DND-41 (cell line): ENCODE measurements around the gene TAGAP.
A peak's percentile ranks its signal among the peaks of the same experiment; 100 is the strongest.

Experiments used
- ATAC-seq: fragments of 200-7000 bp; cut with Tn5 transposase; 3 replicates; pipeline ENCODE4 v1.9.1; 2021; ENCODE audit warnings: low read depth; ENCODE audit not compliant: insufficient read depth
- DNase-seq: peaks from one replicate; pipeline ENCODE4 v3.0.0-alpha.2; 2020
- H2AFZ ChIP-seq: 2 replicates; pipeline ENCODE4 v1.6.0; 2012; ENCODE audit warnings: low read depth, low read length
- H3K27ac ChIP-seq: 2 replicates; pipeline ENCODE4 v1.5.1; 2012; ENCODE audit warnings: low read length, inconsistent platforms
- H3K27me3 ChIP-seq: fragments of 200-600 bp; sonication (generic); 2 replicates; pipeline ENCODE4 v1.6.0; 2012; ENCODE audit warnings: low read length, mild to moderate bottlenecking, inconsistent platforms; ENCODE audit not compliant: insufficient read depth, poor library complexity
- H3K36me3 ChIP-seq: 2 replicates; pipeline ENCODE4 v1.5.1; 2012; ENCODE audit warnings: low read length, inconsistent platforms; ENCODE audit not compliant: insufficient read depth
- H3K4me1 ChIP-seq: 2 replicates; pipeline ENCODE4 v1.5.1; 2012; ENCODE audit warnings: mild to moderate bottlenecking, low read length; ENCODE audit not compliant: insufficient read depth
- H3K4me2 ChIP-seq: 2 replicates; pipeline ENCODE4 v1.6.0; 2012; ENCODE audit warnings: mild to moderate bottlenecking, moderate library complexity, low read length, inconsistent platforms; ENCODE audit not compliant: insufficient read depth
- H3K4me3 ChIP-seq, 2 experiments: fragments of 200-600 bp in 1 of 2; shearing (Covaris generic) in 1 of 2; 2 replicates each; pipeline ENCODE4 v1.5.1; 2012 to 2016; ENCODE audit warnings: inconsistent platforms in 2 of 2, low read length in 2 of 2, mild to moderate bottlenecking in 2 of 2, low read depth in 1 of 2, moderate library complexity in 1 of 2
- H3K79me2 ChIP-seq: 2 replicates; pipeline ENCODE4 v1.6.0; 2012; ENCODE audit warnings: low read length, inconsistent platforms; ENCODE audit not compliant: insufficient read depth
- H3K9ac ChIP-seq: 2 replicates; pipeline ENCODE4 v1.6.0; 2012; ENCODE audit warnings: low read depth, mild to moderate bottlenecking, inconsistent platforms, low read length, moderate library complexity
- H3K9me3 ChIP-seq: 2 replicates; pipeline ENCODE4 v1.5.1; 2012; ENCODE audit warnings: low read length, moderate library complexity, mild to moderate bottlenecking, inconsistent platforms; ENCODE audit not compliant: insufficient read depth, severe bottlenecking
- H4K20me1 ChIP-seq: 2 replicates; pipeline ENCODE4 v1.6.0; 2012; ENCODE audit warnings: low read length; ENCODE audit not compliant: insufficient read depth
- CTCF ChIP-seq: IDR thresholded peaks from 2 replicates; pipeline ENCODE4 v1.5.1; 2012; ENCODE audit warnings: borderline replicate concordance, low read length, moderate library complexity, mild to moderate bottlenecking; ENCODE audit not compliant: poor library complexity, severe bottlenecking; ENCODE audit errors: extremely low read depth
- EZH2 ChIP-seq: IDR thresholded peaks from 3 replicates; pipeline ENCODE4 v1.6.1; 2012; ENCODE audit warnings: borderline replicate concordance, low read depth, mild to moderate bottlenecking, moderate library complexity, low read length, inconsistent platforms; ENCODE audit not compliant: severe bottlenecking

Gene TAGAP

GRCh38 chr6:159044899-159045727 lies at the start of gene TAGAP:
Gene TAGAP, minus strand, starts transcription at chr6:159044991. Its CDS starts 845 bp downstream, at chr6:159044146.
- Histone ChIP-seq H3K4me3 (peak within 1 kb of the TSS; percentile 41 to 65), H2AFZ (peak within 1 kb of the TSS; percentile 67), H3K4me1 (peaks cover 41% of the 10 kb centered on the region)

GRCh38 chr6:159093609-159094443 lies 49.0 kb upstream of the TAGAP start:
- Histone ChIP-seq H3K27me3 (no peaks in the 10 kb centered on the region), H3K9ac (no peak overlapping the region), H3K4me1 (peaks cover 3% of the 10 kb centered on the region; the same call in 1 of the 2 replicates), H2AFZ (no peak overlapping the region), H3K4me2 (no peak overlapping the region), H3K79me2 (no peaks in the 10 kb centered on the region), H3K36me3 (no peaks in the 10 kb centered on the region), H3K9me3 (no peaks in the 10 kb centered on the region), H3K4me3 (no peak overlapping the region), H3K27ac (no peak overlapping the region), H4K20me1 (no peaks in the 10 kb centered on the region)
- ATAC-seq (no peak), DNase-seq (no peak)
- TF ChIP-seq CTCF = no peak
- TF ChIP-seq EZH2 = no peak

More at GRCh38 chr6:159044899-159045727, at the start of gene TAGAP:
- Histone ChIP-seq H3K79me2 (no peaks in the 10 kb centered on the region), H3K4me2 (peak within 1 kb of the TSS; percentile 69), H3K36me3 (peaks cover 28% of the 10 kb centered on the region), H3K27me3 (no peaks in the 10 kb centered on the region), H3K9me3 (no peaks in the 10 kb centered on the region), H3K27ac (peak within 1 kb of the TSS; percentile 80), H3K9ac (peak within 1 kb of the TSS; percentile 60), H4K20me1 (no peaks in the 10 kb centered on the region)
- ATAC-seq (peak; percentile 87), DNase-seq (peak; percentile 87)
- TF ChIP-seq EZH2 (no peak), CTCF (no peak)

GRCh38 chr6:159092631-159093030 lies 47.8 kb upstream of the TAGAP start:
- Histone ChIP-seq H3K27ac (no peak overlapping the region), H3K9ac (no peak overlapping the region), H3K36me3 (no peaks in the 10 kb centered on the region), H3K79me2 (no peaks in the 10 kb centered on the region), H3K4me1 (peaks cover 3% of the 10 kb centered on the region; the same call in 1 of the 2 replicates), H3K27me3 (no peaks in the 10 kb centered on the region), H2AFZ (no peak overlapping the region), H3K4me3 (no peak overlapping the region), H3K9me3 (no peaks in the 10 kb centered on the region), H4K20me1 (no peaks in the 10 kb centered on the region), H3K4me2 (no peak overlapping the region)
- no peak for ATAC-seq
- TF ChIP-seq EZH2 (no peak), CTCF (no peak)
- no peak for DNase-seq
